GM19328 (cell line): Measurements from ENCODE around the gene LRRC8E.
"Not testable (repeated sequence)": the region's sequence is repeated elsewhere in the genome, so short reads cannot be mapped to it uniquely, and the experiment has no call there.

Experiments
- ATAC-seq: cut with Tn5 transposase; IDR thresholded peaks from one replicate; pipeline ENCODE4 v1.9.1; 2021; ENCODE audit warnings: mild to moderate bottlenecking, moderate library complexity; ENCODE audit not compliant: unreplicated experiment

LRRC8E gene

GRCh38 chr19:7853770-7854128 is 34.6 kb upstream of the LRRC8E start:
- no peak for ATAC-seq

- no peak for ATAC-seq
Observed at GRCh38 chr19:7855426-7856108, 32.7 kb upstream of the LRRC8E start.

DNA sequence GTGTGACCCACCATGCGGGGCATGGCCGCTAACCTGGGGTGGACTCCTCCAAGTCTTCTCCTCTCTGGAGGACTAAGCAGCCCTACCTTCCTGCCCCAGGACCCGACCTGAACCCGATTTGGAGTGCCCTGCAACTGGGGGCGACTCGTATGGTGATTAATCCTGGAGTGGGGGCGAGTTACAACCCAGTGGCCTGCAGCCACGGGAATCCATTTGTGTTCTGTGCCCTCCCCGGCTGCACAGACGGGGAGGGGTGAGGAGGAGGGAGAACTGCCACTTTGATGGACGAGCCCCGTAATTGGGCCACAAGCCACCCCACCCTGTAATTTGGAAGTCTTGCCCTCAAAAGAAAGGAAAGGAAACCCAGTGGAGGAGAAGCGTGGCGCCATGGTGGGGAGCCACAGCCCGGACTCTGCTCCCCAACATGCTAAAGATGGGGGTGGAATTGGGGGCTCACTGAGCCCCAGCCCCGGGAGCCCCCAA is 32.2 kb upstream of the LRRC8E start:
- no peak for ATAC-seq

DNA sequence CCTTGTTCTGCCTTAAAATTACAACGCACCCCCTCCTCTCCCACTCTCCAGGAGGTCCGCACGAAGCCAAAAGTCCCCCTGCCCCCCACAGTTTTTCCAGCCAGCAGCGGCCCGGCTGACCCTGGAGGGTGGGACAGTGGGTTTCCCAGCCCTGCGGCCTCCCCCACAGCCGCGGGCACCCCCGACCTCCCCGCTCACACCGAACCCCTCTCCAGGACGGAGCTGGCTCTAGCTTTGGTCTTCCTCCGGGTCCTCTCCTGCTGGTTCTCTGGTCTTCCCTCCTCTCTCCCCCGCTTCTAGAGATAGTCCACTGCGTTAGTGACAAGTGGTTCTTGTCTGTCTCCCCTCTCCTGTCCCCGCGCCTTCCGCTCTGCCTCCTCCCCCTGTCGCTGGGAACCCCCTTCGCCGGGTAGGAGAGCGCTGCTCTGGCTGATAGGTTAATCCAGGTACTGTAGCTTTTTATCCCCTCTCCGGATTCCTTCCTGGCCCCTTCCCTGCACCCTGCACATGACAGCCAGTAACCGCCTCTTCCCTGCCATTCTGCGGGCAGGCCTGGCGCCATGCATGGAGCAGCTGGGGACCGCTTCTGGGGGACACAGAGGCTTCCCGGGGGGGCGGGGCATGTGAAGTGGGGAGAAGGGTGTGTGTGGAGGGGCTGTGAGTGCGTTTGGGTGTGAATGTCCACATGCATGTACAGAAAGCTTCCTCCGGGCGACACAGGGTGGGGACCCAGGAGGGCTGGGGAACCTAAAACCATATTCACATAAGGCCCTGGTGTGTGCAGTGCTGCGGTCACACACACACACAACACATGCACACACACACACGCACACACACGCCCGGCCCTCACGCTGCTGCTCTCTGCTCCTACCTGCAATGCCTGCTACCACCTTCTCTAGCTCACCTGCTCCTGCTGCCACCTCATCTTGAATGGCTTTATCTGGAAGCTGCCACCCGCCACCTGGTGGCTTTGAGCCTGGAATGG is 31.3 kb upstream of the LRRC8E start:
- ATAC-seq, result no peak

GRCh38 chr19:7857727-7858108 is 30.6 kb upstream of the LRRC8E start:
- no peak for ATAC-seq

DNA sequence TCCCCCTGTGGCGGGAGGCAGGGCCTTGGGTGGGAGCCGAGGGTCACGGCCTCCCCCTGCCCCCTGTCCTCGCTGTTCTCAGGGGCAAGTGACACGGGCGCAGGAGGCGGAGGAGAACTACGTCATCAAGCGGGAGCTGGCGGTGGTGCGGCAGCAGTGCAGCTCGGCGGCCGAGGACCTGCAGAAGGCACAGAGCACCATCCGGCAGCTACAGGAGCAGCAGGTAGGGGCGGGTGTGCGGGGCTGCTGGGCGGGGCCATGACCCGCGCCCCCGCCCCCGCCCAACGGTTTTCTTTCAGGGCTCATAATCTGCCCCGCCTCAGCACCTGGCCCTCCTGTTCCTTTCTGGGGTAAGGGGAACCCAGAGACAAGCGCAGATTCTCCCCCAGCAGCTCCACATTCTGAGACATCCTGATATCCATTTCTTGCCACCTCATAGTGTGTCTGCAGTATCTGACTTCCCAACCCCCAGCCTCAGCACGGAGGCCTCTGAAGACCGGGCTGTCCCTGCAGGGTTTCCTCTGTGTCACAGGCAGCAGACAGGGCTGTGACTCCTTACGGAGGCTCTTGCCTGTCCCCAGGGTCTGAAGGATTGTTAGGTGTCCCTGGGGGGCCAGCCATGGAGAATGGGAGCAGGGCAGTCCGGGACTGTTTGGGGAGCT is 30.1 kb upstream of the LRRC8E start:
- no peak for ATAC-seq

DNA sequence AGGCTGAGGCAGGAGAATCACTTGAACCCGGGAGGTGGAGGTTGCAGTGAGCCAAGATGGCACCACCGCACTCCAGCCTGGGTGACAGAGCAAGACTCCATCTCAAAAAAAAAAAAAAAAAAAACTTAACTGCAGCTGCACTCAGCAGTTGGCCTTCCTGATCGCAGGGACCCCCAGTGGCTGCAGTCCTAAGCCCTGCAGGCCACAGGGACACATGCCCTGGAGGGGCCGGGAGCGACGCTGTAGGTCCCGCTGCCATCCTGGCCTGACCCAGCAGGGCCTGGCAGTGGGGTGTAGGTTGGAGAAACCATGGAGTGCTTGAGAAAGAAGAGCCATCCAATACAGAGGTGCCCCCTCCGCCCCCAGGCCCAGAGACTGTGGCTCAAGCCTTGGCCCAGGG is 29.2 kb upstream of the LRRC8E start:
- ATAC-seq, result not testable (repeated sequence)

- no peak for ATAC-seq
Observed at GRCh38 chr19:7859831-7860713, 28.2 kb upstream of the LRRC8E start.

DNA sequence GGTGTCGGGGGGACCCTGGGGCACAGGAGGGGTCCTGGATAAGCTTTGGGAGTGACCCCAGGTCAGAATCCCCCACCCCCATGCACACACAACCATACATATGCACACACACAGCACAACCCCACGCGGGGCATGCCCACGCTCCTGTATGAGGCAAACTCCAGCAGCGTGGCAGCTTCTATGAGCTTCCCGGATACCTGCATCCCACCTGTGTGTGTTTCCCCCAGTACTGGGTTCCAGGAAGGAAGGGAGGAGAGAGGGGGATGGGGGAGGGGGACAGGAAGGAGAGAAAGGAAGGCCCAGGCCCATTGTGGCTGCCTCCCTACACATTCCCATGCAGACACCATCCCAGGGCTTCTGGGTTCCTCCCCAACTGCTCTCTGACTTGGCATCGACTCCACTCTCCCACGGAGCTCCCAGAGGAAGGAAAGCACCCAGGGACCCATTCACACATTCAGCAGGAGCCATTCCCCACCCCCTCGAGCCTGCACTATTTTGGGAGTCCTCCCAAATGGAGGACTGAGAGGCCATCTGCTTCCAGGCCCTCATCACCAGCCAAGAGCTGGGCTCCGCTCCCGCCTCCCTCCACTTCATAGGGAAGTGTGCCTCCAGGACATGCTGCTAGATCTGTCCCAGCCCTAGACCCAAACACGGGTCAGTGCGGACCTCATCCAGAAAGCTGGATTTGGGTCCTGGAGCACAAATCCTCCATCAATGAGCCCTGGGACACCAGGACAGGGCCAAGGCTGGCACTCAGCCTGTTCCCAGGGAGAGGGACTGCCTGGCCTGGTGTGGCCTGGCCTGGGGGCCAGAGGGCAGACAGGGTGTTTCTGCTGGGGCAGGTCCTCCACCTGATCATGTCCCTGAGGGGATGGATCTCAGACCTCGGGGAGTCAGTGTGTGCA is 27.3 kb upstream of the LRRC8E start:
- no peak for ATAC-seq

GRCh38 chr19:7861619-7862412 is 26.5 kb upstream of the LRRC8E start:
- no peak for ATAC-seq

- no peak for ATAC-seq
Observed at GRCh38 chr19:7862413-7862951, 25.8 kb upstream of the LRRC8E start.

- ATAC-seq, result no peak
Observed at GRCh38 chr19:7863157-7863970, 24.9 kb upstream of the LRRC8E start.

GRCh38 chr19:7863971-7864689 is 24.2 kb upstream of the LRRC8E start:
- no peak for ATAC-seq

- no peak for ATAC-seq
Observed at GRCh38 chr19:7864690-7865074, 23.6 kb upstream of the LRRC8E start.

DNA sequence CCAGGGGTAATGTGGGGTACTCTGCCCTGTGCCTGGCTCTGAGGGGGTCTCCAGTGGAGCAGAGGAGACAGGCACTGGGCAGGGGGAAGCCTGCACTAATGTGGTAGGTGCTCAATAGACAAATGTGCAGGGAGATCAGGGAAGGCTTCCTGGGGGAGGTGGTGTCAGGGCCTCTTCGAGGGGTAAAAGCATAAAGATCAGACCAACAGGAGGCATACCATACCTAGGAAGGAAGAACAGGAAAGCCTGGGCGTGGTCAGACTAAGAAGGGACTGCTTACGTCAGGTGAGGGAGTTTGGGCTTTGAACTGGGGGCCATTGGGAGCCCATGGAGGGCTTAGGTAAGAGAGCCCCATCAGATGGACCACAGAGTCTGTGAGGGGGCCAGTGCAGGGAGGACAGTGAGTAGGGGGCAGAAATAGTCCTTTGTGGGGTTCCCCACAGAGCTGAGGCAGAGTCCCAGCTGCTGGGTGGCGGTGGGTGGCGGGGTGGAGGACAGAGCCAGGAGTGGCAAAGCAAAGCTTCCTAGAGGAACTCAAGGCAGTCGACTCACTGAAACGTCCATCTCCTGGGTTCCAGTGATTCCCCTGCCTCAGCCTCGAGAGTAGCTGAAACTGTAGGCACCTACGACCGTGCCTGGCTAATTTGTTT is 22.9 kb upstream of the LRRC8E start:
- no peak for ATAC-seq

- ATAC-seq, result no peak
Observed at GRCh38 chr19:7866399-7867091, 21.8 kb upstream of the LRRC8E start.
